ENCODE results near the gene STK25. TPM values are rescaled to one million over a fixed set of nuclear protein-coding genes. Genes with fewer than 3 reads are reported as not detected.

STK25 gene
- total and polyA plus RNA-seq, 2 donors (not counting 3 experiments of a cell fraction or from before 2014, with no cell fraction given), result 286 to 715 TPM

DNA sequence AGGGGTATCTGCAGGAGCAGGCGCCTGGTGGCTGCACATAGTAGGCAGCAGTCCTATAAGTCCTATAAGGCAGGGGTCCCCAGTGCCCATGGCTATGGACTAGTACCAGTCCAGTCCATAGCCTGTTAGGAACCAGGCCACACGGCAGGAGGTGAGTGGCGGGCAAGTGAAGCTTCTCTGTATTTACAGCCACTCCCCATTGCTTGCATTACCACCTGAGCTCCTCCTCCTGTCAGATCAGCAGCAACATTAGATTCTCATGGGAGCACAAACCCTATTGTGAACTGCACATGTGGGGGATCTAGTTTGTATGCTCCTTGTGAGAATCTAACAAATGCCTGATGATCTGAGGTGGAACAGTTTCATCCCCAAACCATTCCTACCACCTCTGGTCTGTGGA, 33.1 kb downstream of the STK25 start:
- CTCF ChIA-PET, result no interaction called here
- Histone ChIP-seq H2AFZ (ENCODE audit: low read depth, low read length) (no peak overlapping the region), H3K9me1 (replicated peaks; ENCODE audit: control insufficient read depth, extremely low read depth, insufficient read depth, low read length) (no peaks in the 10 kb centered on the region), H3K4me2 (ENCODE audit: insufficient read depth, low read length) (no peak overlapping the region), H3K27me3 (ENCODE audit: control insufficient read depth in 2 of 2, insufficient read depth in 2 of 2, low read length in 2 of 2) (no peaks in the 10 kb centered on the region), H3K36me3 (ENCODE audit: control insufficient read depth in 2 of 2, extremely low read depth in 1 of 2, insufficient read depth in 2 of 2, low read length in 2 of 2) (no peaks in the 10 kb centered on the region), H4K20me1 (replicated peaks; ENCODE audit: control insufficient read depth, extremely low read depth, insufficient read depth, low read length) (no peaks in the 10 kb centered on the region), H3K27ac (ENCODE audit: insufficient read depth, low read depth, low read length) (no peak overlapping the region), H3K9ac (replicated peaks; ENCODE audit: extremely low read depth, insufficient read depth, low read length) (no peak overlapping the region), H3K79me2 (ENCODE audit: control insufficient read depth, insufficient read depth, low read length) (no peaks in the 10 kb centered on the region), H3K4me1 (ENCODE audit: control insufficient read depth, extremely low read depth, insufficient read depth, low read length) (no peaks in the 10 kb centered on the region), H3K4me3 (replicated peaks in 1 of 3; ENCODE audit: insufficient read depth in 1 of 3, low read depth in 1 of 3, low read length in 3 of 3) (no peak overlapping the region), H3K9me3 (replicated peaks; ENCODE audit: control insufficient read depth, insufficient read depth, low read length) (no peaks in the 10 kb centered on the region)
- no peak for TF ChIP-seq POLR2AphosphoS5 (IDR thresholded peaks at IDR 0.05; ENCODE audit: insufficient read depth, low read depth, low read length)
- TF ChIP-seq, protein P1, sequence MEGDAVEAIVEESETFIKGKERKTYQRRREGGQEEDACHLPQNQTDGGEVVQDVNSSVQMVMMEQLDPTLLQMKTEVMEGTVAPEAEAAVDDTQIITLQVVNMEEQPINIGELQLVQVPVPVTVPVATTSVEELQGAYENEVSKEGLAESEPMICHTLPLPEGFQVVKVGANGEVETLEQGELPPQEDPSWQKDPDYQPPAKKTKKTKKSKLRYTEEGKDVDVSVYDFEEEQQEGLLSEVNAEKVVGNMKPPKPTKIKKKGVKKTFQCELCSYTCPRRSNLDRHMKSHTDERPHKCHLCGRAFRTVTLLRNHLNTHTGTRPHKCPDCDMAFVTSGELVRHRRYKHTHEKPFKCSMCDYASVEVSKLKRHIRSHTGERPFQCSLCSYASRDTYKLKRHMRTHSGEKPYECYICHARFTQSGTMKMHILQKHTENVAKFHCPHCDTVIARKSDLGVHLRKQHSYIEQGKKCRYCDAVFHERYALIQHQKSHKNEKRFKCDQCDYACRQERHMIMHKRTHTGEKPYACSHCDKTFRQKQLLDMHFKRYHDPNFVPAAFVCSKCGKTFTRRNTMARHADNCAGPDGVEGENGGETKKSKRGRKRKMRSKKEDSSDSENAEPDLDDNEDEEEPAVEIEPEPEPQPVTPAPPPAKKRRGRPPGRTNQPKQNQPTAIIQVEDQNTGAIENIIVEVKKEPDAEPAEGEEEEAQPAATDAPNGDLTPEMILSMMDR (IDR thresholded peaks at IDR 0.05; ENCODE audit: extremely low read depth in 1 of 2, insufficient read depth in 1 of 2, low read depth in 1 of 2, low read length in 2 of 2), result no peak
- no peak for TF ChIP-seq POLR2A (IDR thresholded peaks at IDR 0.05; ENCODE audit: low read depth, low read length)
- TF ChIP-seq MYC (IDR thresholded peaks at IDR 0.05; ENCODE audit: low read depth, low read length), result no peak
- TF ChIP-seq EZH2 (IDR thresholded peaks at IDR 0.05; ENCODE audit: borderline replicate concordance, low read depth, low read length, severe bottlenecking), result no peak
- no peak for TF ChIP-seq FOS (IDR thresholded peaks at IDR 0.05; ENCODE audit: borderline replicate concordance, insufficient read depth, low read length)
- TF ChIP-seq, protein P2, sequence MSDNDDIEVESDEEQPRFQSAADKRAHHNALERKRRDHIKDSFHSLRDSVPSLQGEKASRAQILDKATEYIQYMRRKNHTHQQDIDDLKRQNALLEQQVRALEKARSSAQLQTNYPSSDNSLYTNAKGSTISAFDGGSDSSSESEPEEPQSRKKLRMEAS (IDR thresholded peaks at IDR 0.05; ENCODE audit: insufficient read depth, insufficient read length), result no peak
- no peak for TF ChIP-seq JUN (IDR thresholded peaks at IDR 0.05; ENCODE audit: borderline replicate concordance, insufficient read depth, insufficient read length, low read depth)
- no peak for TF ChIP-seq GATA2 (IDR thresholded peaks at IDR 0.05; ENCODE audit: insufficient read depth, insufficient read length, low read depth, low read length)
- no peak for DNase-seq (ENCODE audit: low read depth, low spot score)
- POLR2A ChIA-PET, result interaction anchor here (0.6 kb wide), 1 partner anchor 281 kb away, joined by 4 read pairs; no protein-coding TSS in a partner anchor
- no peak for FAIRE-seq
- dilution Hi-C loops (cut with MboI; ENCODE audit: extremely low pct_ligation_motif_present, low sequenced_read_pairs), result no loop called here
- no TSS peak for BruUV-seq (replicated peaks)
- intact Hi-C loops (cut with micrococcal nuclease), result no loop called here
